ENCODE data around the gene ALDH16A1.
"Not testable (repeated sequence)": the region's sequence is repeated elsewhere in the genome, so short reads cannot be mapped to it uniquely, and the experiment has no call there.

Gene ALDH16A1

DNA sequence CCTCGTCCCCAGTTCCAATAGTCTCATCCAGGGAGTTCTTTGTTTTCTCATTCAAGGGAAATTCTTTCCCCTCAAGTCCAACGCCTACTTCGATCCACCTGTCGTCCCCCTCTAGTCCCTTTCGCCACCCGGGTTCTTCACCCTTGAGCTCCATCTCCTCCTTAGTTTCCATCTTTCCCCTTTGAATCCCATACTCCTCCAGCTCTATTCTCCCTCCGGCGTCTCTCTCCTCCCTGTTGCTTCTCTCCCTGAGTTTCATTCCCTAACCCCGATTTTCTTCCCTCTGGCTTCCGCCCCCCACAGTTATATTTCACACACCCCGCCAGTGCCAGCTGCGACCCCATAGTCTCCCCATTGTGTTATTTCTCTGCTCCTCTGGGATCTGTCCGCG lies 11.1 kb upstream of the ALDH16A1 start:
- POLR2A ChIA-PET = interaction anchor here (1.4 kb wide), 1 partner anchor 11 kb away, joined by 4 read pairs; the partner anchor contains the start of gene ALDH16A1
- CTCF ChIA-PET = interaction anchor here (1.1 to 3.6 kb wide), 6 partner anchors 12 to 51 kb away, joined by 3 to 23 read pairs (median 6); partner anchors contain the start of gene ALDH16A1
- TF ChIP-seq CTCF (IDR thresholded peaks at IDR 0.05; ENCODE audit: control extremely low read depth, extremely low read depth, low read depth, missing control alignments) = no peak
- DNase-seq (ENCODE audit: extremely low spot score) = no peak

GRCh38 chr19:49442354-49442753 lies 10.7 kb upstream of the ALDH16A1 start:
- no peak for DNase-seq (ENCODE audit: extremely low spot score)
- ChIA-PET POLR2A (interaction anchor here (0.6 to 1.4 kb wide), 4 partner anchors 9 to 129 kb away, joined by 3 to 8 read pairs (median 4); partner anchors contain the start of genes ALDH16A1 and PIH1D1), CTCF (interaction anchor here (0.6 to 3.6 kb wide), 23 partner anchors 9 to 449 kb away, joined by 3 to 23 read pairs (median 4); partner anchors contain the start of genes ALDH16A1, GFY, GYS1 and PIH1D1)
- TF ChIP-seq CTCF (IDR thresholded peaks at IDR 0.05; ENCODE audit: control extremely low read depth, extremely low read depth, low read depth, missing control alignments) = no peak

- peak; percentile 81 for DNase-seq (ENCODE audit: extremely low spot score)
- TF ChIP-seq CTCF (IDR thresholded peaks at IDR 0.05; ENCODE audit: control extremely low read depth, extremely low read depth, low read depth, missing control alignments) = no peak
- ChIA-PET CTCF (interaction anchor here (0.6 to 3.6 kb wide), 25 partner anchors 9 to 449 kb away, joined by 3 to 23 read pairs (median 4); partner anchors contain the start of genes ALDH16A1, GFY, GYS1 and PIH1D1), POLR2A (interaction anchor here (0.6 to 1.4 kb wide), 4 partner anchors 8 to 128 kb away, joined by 3 to 8 read pairs (median 4); partner anchors contain the start of genes ALDH16A1 and PIH1D1)
Measured at GRCh38 chr19:49442771-49443365, 10.2 kb upstream of the ALDH16A1 start.

- CTCF ChIA-PET = interaction anchor here (0.7 to 3.6 kb wide), 22 partner anchors 8 to 227 kb away, joined by 3 to 23 read pairs (median 4); partner anchors contain the start of genes ALDH16A1, GFY and PIH1D1
- peak; percentile 99 for TF ChIP-seq CTCF (IDR thresholded peaks at IDR 0.05; ENCODE audit: control extremely low read depth, extremely low read depth, low read depth, missing control alignments)
- POLR2A ChIA-PET = interaction anchor here (1.0 to 1.4 kb wide), 3 partner anchors 8 to 128 kb away, joined by 3 to 4 read pairs (median 3); partner anchors contain the start of genes ALDH16A1 and PIH1D1
- peak; percentile 92 for DNase-seq (ENCODE audit: extremely low spot score)
Measured at GRCh38 chr19:49443366-49444099, 9.5 kb upstream of the ALDH16A1 start.

GRCh38 chr19:49444100-49444700 lies 8.8 kb upstream of the ALDH16A1 start:
- not testable (repeated sequence) for DNase-seq (ENCODE audit: extremely low spot score)
- POLR2A ChIA-PET = interaction anchor here (0.7 kb wide), 1 partner anchor 497 kb away, joined by 3 read pairs; no protein-coding TSS in a partner anchor
- CTCF ChIA-PET = interaction anchor here (0.7 to 3.0 kb wide), 7 partner anchors 8 to 176 kb away, joined by 3 to 20 read pairs (median 4); partner anchors contain the start of gene ALDH16A1

DNA sequence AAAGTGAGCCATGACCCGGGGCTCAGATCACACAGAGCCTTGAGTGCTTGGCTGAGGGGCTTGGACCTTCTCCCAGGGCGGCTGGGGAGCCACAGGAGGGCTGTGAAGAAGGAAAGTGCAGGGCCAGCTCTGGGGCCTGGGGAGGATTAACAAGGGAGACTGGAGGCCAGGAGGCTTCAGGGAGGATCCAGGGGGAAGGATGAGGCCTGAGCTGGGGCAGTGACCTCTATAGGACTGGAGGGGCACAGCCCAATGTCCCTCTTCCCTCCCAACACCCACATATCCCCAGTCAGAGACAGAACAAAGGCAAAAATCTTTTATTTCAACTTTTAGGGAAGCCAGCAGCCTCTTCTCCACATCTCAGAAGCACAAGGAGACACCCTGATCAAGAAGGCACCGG lies 7.0 kb upstream of the ALDH16A1 start:
- POLR2A ChIA-PET = no interaction called here
- no peak for DNase-seq (ENCODE audit: extremely low spot score)
- no peak for TF ChIP-seq CTCF (IDR thresholded peaks at IDR 0.05; ENCODE audit: control extremely low read depth, extremely low read depth, low read depth, missing control alignments)
- CTCF ChIA-PET = interaction anchor here (0.9 to 3.0 kb wide), 7 partner anchors 8 to 178 kb away, joined by 3 to 20 read pairs (median 4); partner anchors contain the start of gene ALDH16A1
